K562 (cell line): Measurements from ENCODE around the gene FKBP7. TPM values are rescaled to one million over a fixed set of nuclear protein-coding genes. Genes with fewer than 3 reads are reported as not detected.

Source experiments
- ATAC-seq: fragments of 200-7000 bp; cut with Tn5 transposase; 3 replicates; pipeline ENCODE4 v1.9.1; 2020; ENCODE audit warnings: moderate library complexity
- Bru-seq: library from RNA; stranded (reverse); fragments of 400-500 nt; gene quantifications from one replicate; lab custom pipeline; 2021; lab: Mats Ljungman, UMichigan
- BruChase-seq, 2 experiments: library from RNA; stranded (reverse); fragments of 400-500 nt; gene quantifications; one replicate each; lab custom pipeline; 2021; lab: Mats Ljungman, UMichigan
- BruUV-seq: library from RNA; stranded (reverse); fragments of 400-500 nt; replicated peaks from 2 replicates; lab custom pipeline; 2021; lab: Mats Ljungman, UMichigan
- CTCF ChIA-PET: fragments of 300-600 bp; formaldehyde crosslinking; extraction: SDS; loops from one replicate; lab custom pipeline; 2021; ENCODE audit warnings: low intra/inter-chr PET ratio; lab: Yijun Ruan, JAX
- POLR2A ChIA-PET: fragments of 300-600, 350-650 bp; sonication (Branson Sonifier 250); formaldehyde crosslinking; extraction: SDS; loops from one replicate; lab custom pipeline; 2021; ENCODE audit warnings: antibody characterized with exemption, inconsistent platforms; lab: Yijun Ruan, JAX
- DNase-seq, 4 experiments: peaks; one replicate each; pipeline versions ENCODE4 v3.0.0 to v3.0.0-alpha.2; 2011 to 2018; ENCODE audit warnings: low spot score in 3 of 4, mixed read lengths in 3 of 4; ENCODE audit errors: extremely low read depth in 1 of 4
- FAIRE-seq: peaks from 2 replicates; lab custom pipeline; 2011; peaks lifted over from hg19 to GRCh38; lab: Jason Lieb, UNC
- H2AFZ ChIP-seq: 2 replicates; pipeline ENCODE4 v1.6.0; 2011; ENCODE audit warnings: low read depth, low read length, control low read depth, inconsistent platforms
- H3K27ac ChIP-seq: fragments of 200-600 bp; 3 replicates; pipeline ENCODE4 v1.8.0; 2011; ENCODE audit warnings: low read depth, mild to moderate bottlenecking, control low read depth, inconsistent platforms, low read length, moderate library complexity, mixed read lengths; ENCODE audit errors: extremely low read depth
- H3K27me3 ChIP-seq, 2 experiments: fragments of 300-600 bp in 1 of 2; 2 replicates in 1 of 2; 3 replicates in 1 of 2; pipeline versions ENCODE4 v1.6.0 to v1.8.0; 2011; ENCODE audit warnings: inconsistent platforms in 2 of 2, low read length in 2 of 2, mild to moderate bottlenecking in 1 of 2, mixed read lengths in 1 of 2, moderate library complexity in 1 of 2; ENCODE audit not compliant: control insufficient read depth in 2 of 2, insufficient read depth in 2 of 2
- H3K36me3 ChIP-seq: fragments of 300-600 bp; 3 replicates; pipeline ENCODE4 v1.8.0; 2011; ENCODE audit warnings: mild to moderate bottlenecking, low read length, inconsistent platforms; ENCODE audit not compliant: control insufficient read depth, insufficient read depth
- H3K4me1 ChIP-seq, 2 experiments: fragments of 200-600 bp in 1 of 2; replicated peaks in 1 of 2; 2 replicates in 1 of 2; 3 replicates in 1 of 2; pipeline versions ENCODE4 v1.5.1 to v1.8.0; 2011; ENCODE audit warnings: inconsistent platforms in 2 of 2, low read length in 2 of 2, mild to moderate bottlenecking in 1 of 2, mixed read lengths in 1 of 2, moderate library complexity in 1 of 2; ENCODE audit not compliant: control insufficient read depth in 2 of 2, insufficient read depth in 2 of 2
- H3K4me2 ChIP-seq: 2 replicates; pipeline ENCODE4 v1.6.1; 2011; ENCODE audit warnings: low read length, control low read depth, inconsistent platforms, mixed read lengths; ENCODE audit not compliant: insufficient read depth
- H3K4me3 ChIP-seq: fragments of 200-600 bp; sonication (generic), shearing (Covaris generic); 2 replicates; pipeline ENCODE4 v1.5.1; 2016; ENCODE audit warnings: control low read depth, inconsistent platforms
- H3K79me2 ChIP-seq: fragments of 200-600 bp; 3 replicates; pipeline ENCODE4 v1.8.0; 2011; ENCODE audit warnings: low read length, inconsistent platforms; ENCODE audit not compliant: control insufficient read depth, insufficient read depth
- H3K9ac ChIP-seq, 2 experiments: 2 replicates each; pipeline versions ENCODE4 v1.6.0 to v1.6.1; 2011; ENCODE audit warnings: low read depth in 2 of 2, low read length in 2 of 2, control low read depth in 1 of 2, inconsistent platforms in 1 of 2, mild to moderate bottlenecking in 1 of 2, mixed read lengths in 1 of 2; ENCODE audit not compliant: insufficient read depth in 1 of 2
- H3K9me1 ChIP-seq: one replicate; pipeline ENCODE4 v1.6.0; 2011; ENCODE audit warnings: inconsistent platforms, mild to moderate bottlenecking, low read length, moderate library complexity; ENCODE audit not compliant: control insufficient read depth, insufficient read depth
- H3K9me3 ChIP-seq: replicated peaks from 2 replicates; pipeline ENCODE4 v1.5.1; 2011; ENCODE audit warnings: low read depth, low read length, inconsistent platforms; ENCODE audit not compliant: control insufficient read depth, insufficient read depth
- H4K20me1 ChIP-seq: replicated peaks from 2 replicates; pipeline ENCODE4 v1.6.1; 2011; ENCODE audit warnings: low read length, inconsistent platforms, mixed read lengths; ENCODE audit not compliant: control insufficient read depth, insufficient read depth
- BCOR ChIP-seq: fragments of 450-650 bp; IDR thresholded peaks from 2 replicates; pipeline ENCODE4 v1.6.1; 2016
- CHCHD3 ChIP-seq: fragments of 250-450 bp; sonication (Bioruptor Pico); IDR thresholded peaks from 2 replicates; pipeline ENCODE4 v2.1.2; 2022; ENCODE audit warnings: mild to moderate bottlenecking
- HMGN3 ChIP-seq: IDR thresholded peaks from 2 replicates; pipeline ENCODE4 v1.6.1; 2011; ENCODE audit warnings: borderline replicate concordance, low read depth, mild to moderate bottlenecking, mixed read lengths, low read length; ENCODE audit not compliant: insufficient read length; ENCODE audit errors: extremely low read depth
- HMGXB4 ChIP-seq: sonication (generic); formaldehyde crosslinking; IDR thresholded peaks from 2 replicates; pipeline ENCODE4 v1.8.1; 2023; ENCODE audit warnings: mild to moderate bottlenecking, missing genetic modification reagents
- HNRNPK ChIP-seq: fragments of 200-400 bp; formaldehyde crosslinking; IDR thresholded peaks from one replicate; pipeline ENCODE4 v1.6.1; 2018; ENCODE audit warnings: mild to moderate bottlenecking, low read depth, low read length; ENCODE audit not compliant: poor library complexity, severe bottlenecking
- KDM1A ChIP-seq, 2 experiments: fragments of 450-650 bp; IDR thresholded peaks; 2 replicates each; pipeline ENCODE4 v1.6.1; 2016; ENCODE audit warnings: mild to moderate bottlenecking in 2 of 2
- L3MBTL2 ChIP-seq: fragments of 450-650 bp; IDR thresholded peaks from 2 replicates; pipeline ENCODE4 v1.6.1; 2016; ENCODE audit warnings: mild to moderate bottlenecking, moderate library complexity
- NONO ChIP-seq, 2 experiments: fragments of 200-400 bp in 1 of 2; fragments of 450-650 bp in 1 of 2; formaldehyde crosslinking in 1 of 2; IDR thresholded peaks; 2 replicates each; pipeline ENCODE4 v1.6.1; 2017; ENCODE audit warnings: low read depth in 2 of 2, mild to moderate bottlenecking in 2 of 2, moderate library complexity in 2 of 2, low read length in 1 of 2
- RFX1 ChIP-seq: fragments of 450-650 bp; IDR thresholded peaks from 2 replicates; pipeline ENCODE4 v1.6.1; 2016; ENCODE audit warnings: mild to moderate bottlenecking, moderate library complexity
- SOX6 ChIP-seq: fragments of 450-650 bp; IDR thresholded peaks from 2 replicates; pipeline ENCODE4 v1.6.1; 2014; ENCODE audit warnings: mild to moderate bottlenecking
- ZNF23 ChIP-seq: fragments of 250-450 bp; sonication (Bioruptor Pico); IDR thresholded peaks from 2 replicates; pipeline ENCODE4 v1.4.0; 2020; ENCODE audit warnings: mild to moderate bottlenecking
- WGBS: fragments of 100-300 bp; shearing (Covaris generic); methylation state at CpG from one replicate; pipeline ENCODE4 v1.1.6; 2016; ENCODE audit warnings: low coverage, mixed read lengths; ENCODE audit not compliant: insufficient coverage; ENCODE audit errors: missing lambda C conversion rate; 5-methylcytosine and 5-hydroxymethylcytosine counted together
- in situ Hi-C: fragments of 300-500 bp; cut with MboI; formaldehyde crosslinking; loops from 4 replicates; pipeline ENCODE4 v1.15.0; 2018; ENCODE audit warnings: inconsistent platforms, mixed read lengths
- intact Hi-C: fragments of 100-400 bp; cut with micrococcal nuclease; formaldehyde crosslinking; loops from 2 replicates; pipeline ENCODE4 v1.14.2; 2022
- long read RNA-seq, 3 experiments: library from polyadenylated mRNA in 2 of 3; library from RNA in 1 of 3; unstranded in 2 of 3; stranded (forward) in 1 of 3; transcript quantifications; one replicate each; pipeline ENCODE4 v2.0.0, GENCODE V29; 2019 to 2022
- polyA minus RNA-seq, 3 experiments: library from RNA; depleted of rRNA, polyadenylated mRNA; stranded (reverse); fragments of >200 nt; gene quantifications; 2 replicates each; pipeline ENCODE4 v1.2.3, GENCODE V29; 2011
- polyA plus RNA-seq, 8 experiments: library from polyadenylated mRNA; depleted of rRNA in 4 of 8; stranded (reverse) in 5 of 8; unstranded in 3 of 8; fragments of >200 nt; fragmentation: Nextera tagmentation in 2 of 8; fragmentation: Illumina TruSeq in 1 of 8; extraction: Ambion mirVana in 2 of 8; extraction: Trizol in 1 of 8; gene quantifications; 2 replicates each; pipeline versions ENCODE4 v1.2.1 to v1.2.3, GENCODE V29; 2011 to 2014; ENCODE audit warnings: inconsistent platforms in 1 of 8, missing spikeins in 1 of 8
- total RNA-seq, 7 experiments: library from RNA; depleted of rRNA in 6 of 7; stranded (reverse); fragments of >200 nt in 6 of 7; fragmentation: Illumina TruSeq in 2 of 7; extraction: Trizol in 2 of 7; gene quantifications; 2 replicates each; pipeline versions ENCODE4 v1.2.1 to v1.2.3, GENCODE V29; 2011 to 2021; ENCODE audit warnings: low replicate concordance in 1 of 7
- TF ChIP-seq, protein P1 (sequence below), 2 experiments: fragments of 250-450 bp in 1 of 2; fragments of 450-650 bp in 1 of 2; sonication (Bioruptor Pico) in 1 of 2; IDR thresholded peaks; 2 replicates each; pipeline versions ENCODE4 v1.6.1 to v1.8.0; 2016 to 2021; ENCODE audit warnings: mild to moderate bottlenecking in 2 of 2, moderate library complexity in 2 of 2, missing compliant biosample characterization in 1 of 2, missing genetic modification characterization in 1 of 2

The FKBP7 gene, protein sequence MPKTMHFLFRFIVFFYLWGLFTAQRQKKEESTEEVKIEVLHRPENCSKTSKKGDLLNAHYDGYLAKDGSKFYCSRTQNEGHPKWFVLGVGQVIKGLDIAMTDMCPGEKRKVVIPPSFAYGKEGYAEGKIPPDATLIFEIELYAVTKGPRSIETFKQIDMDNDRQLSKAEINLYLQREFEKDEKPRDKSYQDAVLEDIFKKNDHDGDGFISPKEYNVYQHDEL
- 6.4 and 7.4 TPM in 2 replicates for total RNA-seq (2011; cell fraction: chromatin; rRNA removed; ENCODE audit: low replicate concordance)
- 5.1 and 7.3 TPM in 2 replicates for total RNA-seq (2011; cell fraction: nucleolus; rRNA removed)
- 8.4 and 9.8 TPM in 2 replicates for total RNA-seq (2011; cell fraction: nucleoplasm; rRNA removed)
- 9.5 and 15.9 TPM in 2 replicates for total RNA-seq (2014; rRNA removed)
- total RNA-seq (2014; rRNA removed; fragmentation: Illumina TruSeq; extraction: Trizol), result 12.6 and 13.5 TPM in 2 replicates
- total RNA-seq (2015; rRNA removed; fragmentation: Illumina TruSeq; extraction: Trizol), result 12.0 and 14.7 TPM in 2 replicates
- 6.1 and 7.0 TPM in 2 replicates for total RNA-seq (2021)
- 16.8 and 19.2 TPM in 2 replicates for polyA plus RNA-seq (2011; rRNA removed)
- 4.2 and 7.4 TPM in 2 replicates for polyA plus RNA-seq (2011; cell fraction: cytosol; rRNA removed)
- 5.3 and 9.0 TPM in 2 replicates for polyA plus RNA-seq (2011; cell fraction: nucleus; rRNA removed)
- 7.0 and 9.1 TPM in 2 replicates for polyA plus RNA-seq (2012)
- 17.4 and 19.9 TPM in 2 replicates for polyA plus RNA-seq (2014; fragmentation: Illumina TruSeq; extraction: Trizol)
- polyA plus RNA-seq (2014; fragmentation: Nextera tagmentation; extraction: Ambion mirVana), result 10 to 100 TPM; 19.3 to 23.2 TPM
- 19.0 and 22.7 TPM in 2 replicates for polyA plus RNA-seq (2014; rRNA removed)
- 12.5 and 13.7 TPM in 2 replicates for polyA minus RNA-seq (2011; rRNA and poly(A)+ RNA removed)
- 4.0 and 4.6 TPM in 2 replicates for polyA minus RNA-seq (2011; cell fraction: cytosol; rRNA and poly(A)+ RNA removed)
- polyA minus RNA-seq (2011; cell fraction: nucleus; rRNA and poly(A)+ RNA removed), result 5.4 and 7.9 TPM in 2 replicates
- percentile 75 among the genes with signal in this experiment for Bru-seq, nascent RNA
- percentile 62 among the genes with signal in this experiment for BruChase-seq, experiment 1, labeled RNA remaining after a 2-hour chase
- percentile 63 among the genes with signal in this experiment for BruChase-seq, experiment 2, labeled RNA remaining after a 6-hour chase
- long read RNA-seq, experiment 1, transcript FKBP7-204 (4 exons, 2,834 nt), result major isoform, 5 of 15 reads
- long read RNA-seq, experiment 1, partial matches to known transcripts, result 0 of 15 reads
- long read RNA-seq, experiment 1, other reads (novel, unspliced or antisense), result 6 of 15 reads
- long read RNA-seq, experiment 2, partial matches to known transcripts, result 0 of 7 reads
- long read RNA-seq, experiment 2, other reads (novel, unspliced or antisense), result 2 of 7 reads
- long read RNA-seq, experiment 3, partial matches to known transcripts, result 0 of 5 reads
- long read RNA-seq, experiment 3, other reads (novel, unspliced or antisense), result 0 of 5 reads

DNA sequence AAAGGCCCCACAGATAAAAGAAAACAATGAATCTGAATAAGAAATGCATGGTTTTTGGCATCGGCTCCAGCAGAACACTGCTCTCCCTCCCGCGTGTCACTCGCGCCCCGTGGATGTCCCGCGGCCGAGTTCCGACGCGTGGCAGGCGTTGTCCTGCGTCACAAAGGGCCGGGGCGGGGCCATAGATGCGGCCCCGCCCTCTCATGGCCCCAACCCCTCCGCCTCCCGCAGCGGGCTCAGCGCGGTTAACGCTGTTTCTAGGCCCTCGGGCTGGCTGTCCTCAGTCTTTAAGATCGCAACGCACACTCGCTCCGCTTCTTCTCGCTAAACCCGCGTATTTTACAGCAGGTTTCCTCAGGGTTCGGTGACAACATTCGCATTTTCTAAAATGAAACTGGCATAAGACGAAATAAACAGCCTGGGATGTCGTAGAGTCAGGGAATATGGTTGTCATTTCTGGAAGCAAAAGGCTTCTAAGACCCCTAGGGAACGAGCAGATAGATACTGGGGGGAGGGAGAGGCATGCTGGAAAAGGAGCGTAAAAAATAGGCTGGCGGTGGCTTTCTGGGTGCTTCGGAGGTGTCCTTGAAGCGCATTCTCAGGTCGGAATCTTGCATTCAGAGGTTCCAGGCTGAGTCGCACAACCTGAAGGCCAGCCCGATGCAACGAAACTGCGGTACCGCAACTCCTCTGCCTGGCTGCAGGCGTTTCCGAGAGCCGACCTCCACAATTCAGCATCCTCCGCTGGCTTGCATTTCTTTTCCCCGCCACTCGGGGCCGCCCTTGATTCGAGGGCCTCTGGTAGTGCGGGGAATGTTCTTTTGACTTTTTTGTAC, at the start of gene FKBP7:
TSS of gene FKBP7 (minus strand) at position 162 of the 836 bp plus-strand sequence. CDS start at position 61, 101 bp downstream.
- Histone ChIP-seq H3K4me1 (peaks cover 20 to 29% of the 10 kb centered on the region in 2 experiments), H4K20me1 (no peaks in the 10 kb centered on the region), H3K36me3 (no peaks in the 10 kb centered on the region), H2AFZ (peak within 1 kb of the TSS; percentile 98), H3K79me2 (peaks cover 43% of the 10 kb centered on the region), H3K9ac (peak within 1 kb of the TSS; percentile 75 to 91), H3K4me3 (peak within 1 kb of the TSS; percentile 57), H3K4me2 (peak within 1 kb of the TSS; percentile 95), H3K27me3 (no peaks in the 10 kb centered on the region), H3K27ac (peak within 1 kb of the TSS; percentile 72), H3K9me3 (no peaks in the 10 kb centered on the region), H3K9me1 (no peaks in the 10 kb centered on the region)
- BruUV-seq, result no TSS peak
- WGBS, result under 1% methylated on average over 56 of the region's 56 CpGs
- ATAC-seq, result peak; percentile 83
- FAIRE-seq, result peak; percentile 90
- POLR2A ChIA-PET, result interaction anchor here (0.7 kb wide), 1 partner anchor 23 kb away, joined by 3 read pairs; no protein-coding TSS in a partner anchor
- intact Hi-C loops, result loop anchor here (1.0 to 10.0 kb wide), 8 partner anchors 27 to 1526 kb away; partner anchors contain the start of genes CWC22, PJVK, PRKRA and RBM45
- peak; percentile 85 to 93 (median 90) for DNase-seq
- in situ Hi-C loops, result no loop called here
- CTCF ChIA-PET, result interaction anchor here (0.9 kb wide), 1 partner anchor 45 kb away, joined by 5 read pairs; no protein-coding TSS in a partner anchor
- no peak for TF ChIP-seq RFX1
- no peak for TF ChIP-seq ZNF23 (CRISPR knock-in tag)
- TF ChIP-seq HMGXB4 (CRISPR knock-in tag), result no peak
- 0 out of 2 replicates have a peak, but pooled peaks have one; percentile 45 for TF ChIP-seq CHCHD3 (CRISPR knock-in tag)
- peak; percentile 37 for TF ChIP-seq BCOR
- TF ChIP-seq, protein P1, sequence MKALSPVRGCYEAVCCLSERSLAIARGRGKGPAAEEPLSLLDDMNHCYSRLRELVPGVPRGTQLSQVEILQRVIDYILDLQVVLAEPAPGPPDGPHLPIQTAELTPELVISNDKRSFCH (CRISPR knock-in tag; IDR thresholded peaks at IDR 0.05), result no peak
- TF ChIP-seq, protein P1 (tag; IDR thresholded peaks at IDR 0.05), result 0 out of 2 replicates have a peak, but pooled peaks have one; percentile 30
- TF ChIP-seq HNRNPK, result no peak
- TF ChIP-seq KDM1A (IDR thresholded peaks at IDR 0.05), result peak; percentile 57 to 72; a peak in 1 of 4 replicates
- TF ChIP-seq NONO (IDR thresholded peaks at IDR 0.05; ENCODE audit: low read depth in 2 of 2, low read length in 1 of 2), result no peak
- TF ChIP-seq SOX6, result peak; percentile 68
- peak; percentile 93 for TF ChIP-seq L3MBTL2
- TF ChIP-seq HMGN3, result peak; percentile 79
